ENCODE results near the gene COL4A5.

- no peak for TF ChIP-seq ZBTB21 (tag by site-specific recombination; IDR thresholded peaks at IDR 0.05)
- peak; percentile 56 for TF ChIP-seq CTCF (tag by site-specific recombination; IDR thresholded peaks at IDR 0.05)
- no peak for TF ChIP-seq ZNF561 (tag by site-specific recombination; IDR thresholded peaks at IDR 0.05; ENCODE audit: borderline replicate concordance)
- no peak for TF ChIP-seq ZNF146 (tag by site-specific recombination; IDR thresholded peaks at IDR 0.05)
- TF ChIP-seq PRDM1 (tag by site-specific recombination; IDR thresholded peaks at IDR 0.05), result no peak
- peak; percentile 47; the same call in 1 of the 2 replicates for TF ChIP-seq ZBTB17 (tag by site-specific recombination; IDR thresholded peaks at IDR 0.05)
- TF ChIP-seq ZNF707 (tag by site-specific recombination; IDR thresholded peaks at IDR 0.05), result no peak
- TF ChIP-seq PBX3 (CRISPR knock-in tag; IDR thresholded peaks at IDR 0.05), result no peak
Measured at GRCh38 chrX:108735091-108735678, 295.5 kb downstream of the COL4A5 start.
